Smooth muscle cell (in vitro differentiated cells): ENCODE data around the gene PNMA8B. TPM values are rescaled to one million over a fixed set of nuclear protein-coding genes. Genes with fewer than 3 reads are reported as not detected.

Experiments used
- DNase-seq: peaks from one replicate; lab custom pipeline; 2025; ENCODE audit not compliant: unreplicated experiment; lab: John Stamatoyannopoulos, UW
- H2AFZ ChIP-seq: fragments of 200-600 bp; sonication (generic); 2 replicates; pipeline ENCODE4 v1.6.0; 2016; ENCODE audit warnings: antibody characterized with exemption, low read depth, mild to moderate bottlenecking
- H3F3A ChIP-seq: fragments of 200-600 bp; sonication (generic); 2 replicates; pipeline ENCODE4 v1.6.0; 2017; ENCODE audit warnings: antibody characterized with exemption, low read depth
- H3K27ac ChIP-seq: fragments of 200-600 bp; sonication (generic); 2 replicates; pipeline ENCODE4 v1.5.1; 2016; ENCODE audit warnings: low read depth, mild to moderate bottlenecking
- H3K27me3 ChIP-seq: fragments of 200-600 bp; sonication (generic); 2 replicates; pipeline ENCODE4 v1.6.1; 2016; ENCODE audit warnings: low read depth, mild to moderate bottlenecking
- H3K36me3 ChIP-seq: fragments of 200-600 bp; sonication (generic); 2 replicates; pipeline ENCODE4 v1.5.1; 2016; ENCODE audit warnings: low read depth
- H3K4me1 ChIP-seq: fragments of 200-600 bp; sonication (generic); 2 replicates; pipeline ENCODE4 v1.5.1; 2016; ENCODE audit warnings: low read depth
- H3K4me2 ChIP-seq: fragments of 200-600 bp; sonication (generic); 2 replicates; pipeline ENCODE4 v1.6.0; 2016; ENCODE audit warnings: mild to moderate bottlenecking
- H3K4me3 ChIP-seq: fragments of 200-600 bp; sonication (generic); 2 replicates; pipeline ENCODE4 v1.5.1; 2016; ENCODE audit warnings: mild to moderate bottlenecking
- H3K79me2 ChIP-seq: fragments of 200-600 bp; sonication (generic); 2 replicates; pipeline ENCODE4 v1.6.0; 2016; ENCODE audit warnings: low read depth, mild to moderate bottlenecking
- H3K9ac ChIP-seq: fragments of 200-600 bp; sonication (generic); 2 replicates; pipeline ENCODE4 v1.6.0; 2016; ENCODE audit warnings: low read depth
- H3K9me3 ChIP-seq: fragments of 200-600 bp; sonication (generic); replicated peaks from 2 replicates; pipeline ENCODE4 v1.5.1; 2016; ENCODE audit warnings: low read depth
- H4K20me1 ChIP-seq: fragments of 200-600 bp; sonication (generic); 2 replicates; pipeline ENCODE4 v1.6.0; 2016; ENCODE audit warnings: low read depth
- CTCF ChIP-seq: fragments of 200-600 bp; sonication (generic); IDR thresholded peaks from 2 replicates; pipeline ENCODE4 v1.5.1; 2017; ENCODE audit warnings: borderline replicate concordance, mild to moderate bottlenecking, antibody characterized with exemption; ENCODE audit not compliant: insufficient read depth, poor library complexity, severe bottlenecking
- WGBS: methylation state at CpG from one replicate; pipeline ENCODE4 v1.1.7; 2016; ENCODE audit warnings: low lambda C conversion rate; 5-methylcytosine and 5-hydroxymethylcytosine counted together
- polyA plus RNA-seq: library from polyadenylated mRNA; unstranded; fragments of >200 nt; fragmentation: Nextera tagmentation; extraction: Ambion mirVana; gene quantifications from 2 replicates; pipeline ENCODE4 v1.2.1, GENCODE V29; 2016
- total RNA-seq: library from RNA; depleted of rRNA; stranded (reverse); fragments of >200 nt; gene quantifications from 2 replicates; pipeline ENCODE4 v1.2.3, GENCODE V29; 2014

Gene PNMA8B
- total and polyA plus RNA-seq, 2 experiments from 2014 or later = 1.0 to 1.2 TPM

- no peak for DNase-seq
- H3K9ac ChIP-seq = no peak overlapping the region
Measured at GRCh38 chr19:46475986-46476385, 19.7 kb downstream of the PNMA8B start.

GRCh38 chr19:46474211-46474610 is 21.5 kb downstream of the PNMA8B start:
- H3F3A ChIP-seq = peaks cover 4% of the 10 kb centered on the region
- H3K36me3 ChIP-seq = no peaks in the 10 kb centered on the region
- H3K27ac ChIP-seq = peak overlapping the region; percentile 20
- H3K4me1 ChIP-seq = peaks cover 13% of the 10 kb centered on the region
- H3K4me3 ChIP-seq = no peak overlapping the region
- no peaks in the 10 kb centered on the region for H3K79me2 ChIP-seq
- 76% methylated on average over 8 of the region's 8 CpGs for WGBS
- no peak overlapping the region for H2AFZ ChIP-seq
- no peaks in the 10 kb centered on the region for H4K20me1 ChIP-seq
- no peak for TF ChIP-seq CTCF
- no peak overlapping the region for H3K4me2 ChIP-seq
- H3K9me3 ChIP-seq = no peaks in the 10 kb centered on the region
- DNase-seq = no peak
- no peak overlapping the region for H3K9ac ChIP-seq
- H3K27me3 ChIP-seq = no peaks in the 10 kb centered on the region

More at GRCh38 chr19:46475986-46476385, 19.7 kb downstream of the PNMA8B start:
- Histone ChIP-seq H3K4me3 (no peak overlapping the region), H3K4me2 (no peak overlapping the region), H3K9me3 (no peaks in the 10 kb centered on the region), H3K4me1 (peaks cover 11% of the 10 kb centered on the region), H3K79me2 (no peaks in the 10 kb centered on the region), H4K20me1 (no peaks in the 10 kb centered on the region), H3K27me3 (no peaks in the 10 kb centered on the region), H3F3A (peaks cover 7% of the 10 kb centered on the region), H2AFZ (no peak overlapping the region), H3K27ac (no peak overlapping the region), H3K36me3 (no peaks in the 10 kb centered on the region)
- no peak for TF ChIP-seq CTCF
- 79% methylated on average over 2 of the region's 2 CpGs for WGBS

GRCh38 chr19:46472592-46472991 is 23.1 kb downstream of the PNMA8B start:
- 89% methylated on average over 4 of the region's 4 CpGs for WGBS
- no peaks in the 10 kb centered on the region for H3K9me3 ChIP-seq
- H2AFZ ChIP-seq = no peak overlapping the region
- TF ChIP-seq CTCF = no peak
- no peaks in the 10 kb centered on the region for H3K79me2 ChIP-seq
- DNase-seq = no peak
- H3K4me2 ChIP-seq = no peak overlapping the region
- no peaks in the 10 kb centered on the region for H4K20me1 ChIP-seq
- H3K27ac ChIP-seq = no peak overlapping the region
- no peaks in the 10 kb centered on the region for H3K27me3 ChIP-seq
- no peaks in the 10 kb centered on the region for H3F3A ChIP-seq
- H3K36me3 ChIP-seq = no peaks in the 10 kb centered on the region
- peaks cover 13% of the 10 kb centered on the region for H3K4me1 ChIP-seq
- no peak overlapping the region for H3K9ac ChIP-seq
- H3K4me3 ChIP-seq = no peak overlapping the region

DNA sequence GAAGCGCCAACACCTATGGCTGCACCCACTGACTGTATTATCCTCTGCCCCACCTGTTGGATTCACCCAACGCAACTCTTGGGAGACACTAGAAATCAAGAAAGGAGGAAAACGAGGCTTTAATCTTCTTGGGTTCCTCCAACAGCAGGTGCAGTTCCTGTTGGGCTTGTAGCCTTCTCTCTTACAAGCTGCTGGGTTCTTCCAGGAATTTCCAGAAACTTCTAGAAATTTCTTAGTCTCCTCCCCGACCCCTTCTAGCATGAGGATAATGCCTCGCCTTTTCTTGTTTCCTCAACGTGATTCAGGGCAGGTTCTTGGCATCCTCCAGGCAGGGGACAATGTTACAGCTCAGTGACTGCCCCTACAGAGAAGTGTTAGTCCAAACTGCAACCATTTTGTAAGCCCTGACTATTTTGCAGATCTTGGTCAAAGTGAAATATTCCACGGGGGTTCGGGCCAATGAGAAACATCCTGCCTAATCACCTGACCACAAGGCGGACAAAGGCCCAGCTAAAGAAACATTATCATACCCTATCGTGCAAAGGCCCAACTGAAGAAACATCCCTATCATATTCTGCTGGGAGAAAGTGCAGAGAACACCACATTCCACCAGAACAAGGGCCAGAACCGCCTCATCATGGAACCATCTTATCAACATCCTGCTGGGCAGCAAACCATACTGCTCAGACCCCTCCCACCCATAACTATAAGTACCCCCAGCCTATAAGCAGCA is 23.7 kb downstream of the PNMA8B start:
- H3K79me2 ChIP-seq = no peaks in the 10 kb centered on the region
- no peak overlapping the region for H3K27ac ChIP-seq
- no peaks in the 10 kb centered on the region for H3K36me3 ChIP-seq
- no peaks in the 10 kb centered on the region for H3K27me3 ChIP-seq
- H3F3A ChIP-seq = no peaks in the 10 kb centered on the region
- H2AFZ ChIP-seq = peak overlapping the region; percentile 80
- H3K9me3 ChIP-seq = no peaks in the 10 kb centered on the region
- WGBS = 68% methylated on average over 11 of the region's 11 CpGs
- H4K20me1 ChIP-seq = no peaks in the 10 kb centered on the region
- H3K4me1 ChIP-seq = peaks cover 13% of the 10 kb centered on the region
- H3K4me3 ChIP-seq = peak overlapping the region; percentile 59
- no peak for DNase-seq
- TF ChIP-seq CTCF = no peak
- H3K4me2 ChIP-seq = peak overlapping the region; percentile 92
- no peak overlapping the region for H3K9ac ChIP-seq
